Hepatocyte (in vitro differentiated cells): ENCODE data around the gene RRP1. TPM values are rescaled to one million over a fixed set of nuclear protein-coding genes. Genes with fewer than 3 reads are reported as not detected.

ENCODE experiments used
- DNase-seq: peaks from one replicate; pipeline ENCODE4 v3.0.0-alpha.2; 2016; ENCODE audit warnings: low spot score
- H2AFZ ChIP-seq: fragments of 200-600 bp; sonication (generic); 2 replicates; pipeline ENCODE4 v1.6.0; 2016; ENCODE audit warnings: antibody characterized with exemption, mild to moderate bottlenecking
- H3K27ac ChIP-seq: fragments of 200-600 bp; sonication (generic); 2 replicates; pipeline ENCODE4 v1.5.1; 2016; ENCODE audit warnings: mild to moderate bottlenecking
- H3K27me3 ChIP-seq: fragments of 200-600 bp; sonication (generic); 2 replicates; pipeline ENCODE4 v1.6.1; 2016
- H3K36me3 ChIP-seq: fragments of 200-600 bp; sonication (generic); replicated peaks from 2 replicates; pipeline ENCODE4 v1.5.1; 2016; ENCODE audit warnings: low read depth; ENCODE audit not compliant: insufficient read depth
- H3K4me1 ChIP-seq: fragments of 200-600 bp; sonication (generic); 2 replicates; pipeline ENCODE4 v1.5.1; 2016; ENCODE audit warnings: mild to moderate bottlenecking, moderate library complexity; ENCODE audit not compliant: insufficient read depth
- H3K4me2 ChIP-seq: fragments of 200-600 bp; sonication (generic); 2 replicates; pipeline ENCODE4 v1.6.0; 2016
- H3K4me3 ChIP-seq: fragments of 200-600 bp; sonication (generic); 2 replicates; pipeline ENCODE4 v1.5.1; 2016; ENCODE audit warnings: mild to moderate bottlenecking
- H3K79me2 ChIP-seq: fragments of 200-600 bp; sonication (generic); 2 replicates; pipeline ENCODE4 v1.6.0; 2017; ENCODE audit warnings: mild to moderate bottlenecking
- H3K9me2 ChIP-seq: fragments of 200-600 bp; sonication (generic); replicated peaks from 2 replicates; pipeline ENCODE4 v1.6.0; 2017; ENCODE audit warnings: mild to moderate bottlenecking; ENCODE audit not compliant: insufficient read depth
- H3K9me3 ChIP-seq: fragments of 200-600 bp; sonication (generic); 2 replicates; pipeline ENCODE4 v1.5.1; 2016; ENCODE audit warnings: low read depth, mild to moderate bottlenecking
- H4K20me1 ChIP-seq: fragments of 200-600 bp; sonication (generic); 2 replicates; pipeline ENCODE4 v1.6.0; 2016; ENCODE audit warnings: mild to moderate bottlenecking; ENCODE audit not compliant: insufficient read depth, poor library complexity, severe bottlenecking
- EZH2 ChIP-seq: fragments of 200-600 bp; sonication (generic); IDR thresholded peaks from 2 replicates; pipeline ENCODE4 v1.6.1; 2016; ENCODE audit warnings: antibody characterized with exemption, mild to moderate bottlenecking, borderline replicate concordance
- EZH2phosphoT487 ChIP-seq: fragments of 200-600 bp; sonication (generic); IDR thresholded peaks from one replicate; pipeline ENCODE4 v1.6.1; 2018; ENCODE audit warnings: antibody characterized with exemption, mild to moderate bottlenecking, low read depth, moderate library complexity; ENCODE audit not compliant: unreplicated experiment, severe bottlenecking
- WGBS: methylation state at CpG from one replicate; pipeline ENCODE4 v1.1.6; 2016; ENCODE audit warnings: low lambda C conversion rate; ENCODE audit errors: missing lambda C conversion rate; 5-methylcytosine and 5-hydroxymethylcytosine counted together
- polyA plus RNA-seq: library from polyadenylated mRNA; unstranded; fragments of >200 nt; fragmentation: Nextera tagmentation; extraction: Ambion mirVana; gene quantifications from 2 replicates; pipeline ENCODE4 v1.2.1, GENCODE V29; 2016
- total RNA-seq: library from RNA; depleted of rRNA; stranded (reverse); fragments of >200 nt; gene quantifications from 2 replicates; pipeline ENCODE4 v1.2.3, GENCODE V29; 2014
- TF ChIP-seq, protein P1 (sequence below): fragments of 200-600 bp; sonication (generic); IDR thresholded peaks from 2 replicates; pipeline ENCODE4 v1.5.1; 2016; ENCODE audit warnings: antibody characterized with exemption, mild to moderate bottlenecking; ENCODE audit not compliant: poor library complexity

Gene RRP1
- total and polyA plus RNA-seq, 2 experiments from 2014 or later = 24.1 to 32.0 TPM

DNA sequence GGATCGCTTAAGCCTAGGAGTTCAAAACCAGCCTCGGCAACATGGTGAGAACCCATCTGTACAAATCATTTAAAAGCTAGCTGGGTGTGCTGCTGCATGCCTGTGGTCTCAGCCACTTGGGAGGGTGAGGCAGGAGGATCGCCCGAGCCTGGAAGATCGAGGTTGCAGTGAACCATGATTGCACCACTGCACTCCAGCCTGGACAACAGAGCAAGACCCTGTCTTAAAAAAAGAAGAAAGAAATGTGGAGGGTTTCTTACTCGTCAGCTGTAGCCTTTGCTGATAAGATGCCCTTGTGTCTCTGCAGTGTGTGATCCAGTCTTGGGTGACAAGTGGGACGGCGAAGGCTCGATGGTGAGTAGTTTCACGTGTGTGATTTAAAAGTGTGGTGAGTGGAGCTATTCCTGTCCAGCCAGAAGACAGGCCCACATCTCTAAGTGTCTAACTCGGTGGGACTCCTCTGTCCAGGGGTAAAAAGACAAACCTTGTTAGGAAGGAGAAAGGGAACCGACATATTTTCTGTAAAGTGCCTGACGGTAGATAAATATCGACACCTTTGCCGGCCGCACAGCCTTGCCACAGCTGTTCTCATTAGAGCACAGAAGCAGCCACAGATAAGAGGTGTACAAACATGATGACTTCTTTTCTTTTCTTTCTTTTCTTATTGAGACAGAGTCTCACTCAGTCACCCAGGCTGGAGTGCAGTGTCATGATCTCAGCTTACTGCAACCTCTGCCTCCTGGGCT, 43.4 kb upstream of the RRP1 start:
- Histone ChIP-seq H3K79me2 (no peaks in the 10 kb centered on the region), H3K4me1 (no peaks in the 10 kb centered on the region), H4K20me1 (no peaks in the 10 kb centered on the region), H3K9me2 (no peaks in the 10 kb centered on the region), H3K27me3 (no peaks in the 10 kb centered on the region), H3K27ac (no peak overlapping the region), H3K36me3 (no peaks in the 10 kb centered on the region), H2AFZ (no peak overlapping the region), H3K4me3 (no peak overlapping the region), H3K4me2 (no peak overlapping the region), H3K9me3 (no peaks in the 10 kb centered on the region)
- 95% methylated on average over 16 of the region's 16 CpGs for WGBS
- TF ChIP-seq, protein P1, sequence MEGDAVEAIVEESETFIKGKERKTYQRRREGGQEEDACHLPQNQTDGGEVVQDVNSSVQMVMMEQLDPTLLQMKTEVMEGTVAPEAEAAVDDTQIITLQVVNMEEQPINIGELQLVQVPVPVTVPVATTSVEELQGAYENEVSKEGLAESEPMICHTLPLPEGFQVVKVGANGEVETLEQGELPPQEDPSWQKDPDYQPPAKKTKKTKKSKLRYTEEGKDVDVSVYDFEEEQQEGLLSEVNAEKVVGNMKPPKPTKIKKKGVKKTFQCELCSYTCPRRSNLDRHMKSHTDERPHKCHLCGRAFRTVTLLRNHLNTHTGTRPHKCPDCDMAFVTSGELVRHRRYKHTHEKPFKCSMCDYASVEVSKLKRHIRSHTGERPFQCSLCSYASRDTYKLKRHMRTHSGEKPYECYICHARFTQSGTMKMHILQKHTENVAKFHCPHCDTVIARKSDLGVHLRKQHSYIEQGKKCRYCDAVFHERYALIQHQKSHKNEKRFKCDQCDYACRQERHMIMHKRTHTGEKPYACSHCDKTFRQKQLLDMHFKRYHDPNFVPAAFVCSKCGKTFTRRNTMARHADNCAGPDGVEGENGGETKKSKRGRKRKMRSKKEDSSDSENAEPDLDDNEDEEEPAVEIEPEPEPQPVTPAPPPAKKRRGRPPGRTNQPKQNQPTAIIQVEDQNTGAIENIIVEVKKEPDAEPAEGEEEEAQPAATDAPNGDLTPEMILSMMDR = no peak
- TF ChIP-seq EZH2 = no peak
- TF ChIP-seq EZH2phosphoT487 = no peak
- DNase-seq = no peak

- H3K4me2 ChIP-seq = no peak overlapping the region
- WGBS = 96% methylated on average over 17 of the region's 17 CpGs
- no peaks in the 10 kb centered on the region for H3K79me2 ChIP-seq
- H3K4me3 ChIP-seq = no peak overlapping the region
- H3K27ac ChIP-seq = no peak overlapping the region
- no peak overlapping the region for H2AFZ ChIP-seq
- H4K20me1 ChIP-seq = no peaks in the 10 kb centered on the region
- no peak for TF ChIP-seq EZH2
- TF ChIP-seq, protein P1 = no peak
- TF ChIP-seq EZH2phosphoT487 = no peak
- H3K36me3 ChIP-seq = no peaks in the 10 kb centered on the region
- no peaks in the 10 kb centered on the region for H3K27me3 ChIP-seq
- H3K4me1 ChIP-seq = no peaks in the 10 kb centered on the region
- H3K9me3 ChIP-seq = no peaks in the 10 kb centered on the region
- no peak for DNase-seq
- H3K9me2 ChIP-seq = no peaks in the 10 kb centered on the region
Observed at GRCh38 chr21:43748622-43749021, 40.8 kb upstream of the RRP1 start.

DNA sequence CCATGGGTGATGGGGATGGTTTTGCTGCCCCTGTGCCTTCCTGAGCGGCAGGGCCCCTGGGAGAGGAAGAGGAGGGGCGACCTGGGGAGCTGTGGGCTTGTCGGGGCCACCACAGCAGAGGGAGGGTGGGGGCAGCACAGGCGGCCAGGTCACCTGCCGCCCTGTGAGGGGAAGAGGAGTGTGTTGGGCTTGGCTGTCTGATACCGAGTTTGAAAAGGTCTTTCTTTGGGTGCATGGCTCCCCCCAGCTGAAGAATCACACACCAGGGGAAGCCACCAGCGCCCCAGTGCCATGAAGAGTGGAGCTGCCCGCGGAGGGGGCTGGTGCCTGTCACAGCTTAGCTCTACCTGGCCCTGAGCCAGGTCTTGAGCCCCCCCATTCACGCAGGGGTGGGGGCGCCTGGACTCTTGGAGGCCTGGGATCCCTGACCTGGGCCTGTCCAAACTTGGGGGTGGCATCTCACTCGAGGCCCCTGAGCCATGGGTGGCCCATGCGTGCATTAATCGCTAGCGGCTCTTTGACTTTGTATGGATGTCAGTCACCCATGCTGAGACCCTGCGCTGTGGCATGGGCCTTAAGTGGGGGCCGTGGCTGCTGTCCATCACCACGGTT, 39.6 kb upstream of the RRP1 start:
- Histone ChIP-seq H3K9me2 (no peaks in the 10 kb centered on the region), H3K27me3 (no peaks in the 10 kb centered on the region), H3K4me2 (no peak overlapping the region), H3K4me1 (no peaks in the 10 kb centered on the region), H3K79me2 (no peaks in the 10 kb centered on the region), H3K4me3 (no peak overlapping the region), H3K9me3 (no peaks in the 10 kb centered on the region), H3K27ac (no peak overlapping the region), H4K20me1 (no peaks in the 10 kb centered on the region), H3K36me3 (no peaks in the 10 kb centered on the region), H2AFZ (no peak overlapping the region)
- DNase-seq = no peak
- 97% methylated on average over 18 of the region's 18 CpGs for WGBS
- TF ChIP-seq, protein P1 = no peak
- no peak for TF ChIP-seq EZH2phosphoT487
- TF ChIP-seq EZH2 = no peak
